ENCODE data around the gene KCNQ4. TPM values are rescaled to one million over a fixed set of nuclear protein-coding genes. Genes with fewer than 3 reads are reported as not detected.

The KCNQ4 gene
- total and polyA plus RNA-seq, 3 donors from 2014 or later = 1.4 to 2.4 (median 2.3) TPM

- intact Hi-C loops (cut with DNase I; ENCODE audit: low total_unique reads) = loop anchor here (10.0 kb wide), 1 partner anchor 68 kb away; no protein-coding TSS in a partner anchor
- 94% methylated on average over 3 of the region's 3 CpGs for WGBS, 2 donors
Measured at GRCh38 chr1:40842691-40843090, 59.1 kb downstream of the KCNQ4 start.

DNA sequence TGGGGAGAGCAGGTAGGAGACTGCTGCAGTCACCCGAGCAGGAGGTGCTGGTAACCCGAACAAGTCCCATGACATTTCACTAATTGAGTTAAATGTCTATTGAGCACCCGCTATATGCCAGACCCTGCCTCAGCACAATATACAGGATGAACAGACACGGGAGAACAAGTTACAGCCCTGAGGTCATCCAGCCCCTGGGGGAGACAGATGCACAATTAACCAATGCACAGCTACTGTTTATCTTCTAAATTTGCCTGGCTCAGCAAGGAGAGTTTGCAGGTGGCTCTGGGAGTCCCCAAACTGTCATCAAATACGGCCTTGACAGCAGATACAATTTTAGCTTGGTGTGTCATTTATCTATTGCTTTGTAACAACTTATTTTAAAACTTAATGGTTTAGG, 60.5 kb downstream of the KCNQ4 start:
- Histone ChIP-seq H3K4me3 (no peak overlapping the region), H3K9me3 (no peaks in the 10 kb centered on the region), H3K36me3 (ENCODE audit: low read depth, missing control alignments) (no peaks in the 10 kb centered on the region), H3K4me1 (no peaks in the 10 kb centered on the region), H3K27me3 (no peaks in the 10 kb centered on the region), H3K27ac (no peak overlapping the region)
- 64 to 73% methylated on average over 5 of the region's 5 CpGs for WGBS, 2 donors
- intact Hi-C loops (cut with DNase I; ENCODE audit: low total_unique reads) = loop anchor here (10.0 kb wide), 1 partner anchor 69 kb away; no protein-coding TSS in a partner anchor
- no peak for DNase-seq
- no peak for TF ChIP-seq POLR2A (IDR thresholded peaks at IDR 0.05)
- TF ChIP-seq, protein P1, sequence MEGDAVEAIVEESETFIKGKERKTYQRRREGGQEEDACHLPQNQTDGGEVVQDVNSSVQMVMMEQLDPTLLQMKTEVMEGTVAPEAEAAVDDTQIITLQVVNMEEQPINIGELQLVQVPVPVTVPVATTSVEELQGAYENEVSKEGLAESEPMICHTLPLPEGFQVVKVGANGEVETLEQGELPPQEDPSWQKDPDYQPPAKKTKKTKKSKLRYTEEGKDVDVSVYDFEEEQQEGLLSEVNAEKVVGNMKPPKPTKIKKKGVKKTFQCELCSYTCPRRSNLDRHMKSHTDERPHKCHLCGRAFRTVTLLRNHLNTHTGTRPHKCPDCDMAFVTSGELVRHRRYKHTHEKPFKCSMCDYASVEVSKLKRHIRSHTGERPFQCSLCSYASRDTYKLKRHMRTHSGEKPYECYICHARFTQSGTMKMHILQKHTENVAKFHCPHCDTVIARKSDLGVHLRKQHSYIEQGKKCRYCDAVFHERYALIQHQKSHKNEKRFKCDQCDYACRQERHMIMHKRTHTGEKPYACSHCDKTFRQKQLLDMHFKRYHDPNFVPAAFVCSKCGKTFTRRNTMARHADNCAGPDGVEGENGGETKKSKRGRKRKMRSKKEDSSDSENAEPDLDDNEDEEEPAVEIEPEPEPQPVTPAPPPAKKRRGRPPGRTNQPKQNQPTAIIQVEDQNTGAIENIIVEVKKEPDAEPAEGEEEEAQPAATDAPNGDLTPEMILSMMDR (IDR thresholded peaks at IDR 0.05) = no peak

More at GRCh38 chr1:40842691-40843090, 59.1 kb downstream of the KCNQ4 start:
- TF ChIP-seq POLR2A (IDR thresholded peaks at IDR 0.05) = no peak
- TF ChIP-seq, protein P1 (IDR thresholded peaks at IDR 0.05) = no peak
- H3K9me3 ChIP-seq = no peaks in the 10 kb centered on the region
- H3K27me3 ChIP-seq = no peaks in the 10 kb centered on the region
- no peak overlapping the region for H3K4me3 ChIP-seq
- no peak for DNase-seq
- no peaks in the 10 kb centered on the region for H3K4me1 ChIP-seq
- H3K36me3 ChIP-seq (ENCODE audit: low read depth, missing control alignments) = no peaks in the 10 kb centered on the region
- H3K27ac ChIP-seq = no peak overlapping the region

- DNase-seq = no peak
- Histone ChIP-seq H3K27me3 (no peaks in the 10 kb centered on the region), H3K9me3 (no peaks in the 10 kb centered on the region), H3K36me3 (ENCODE audit: low read depth, missing control alignments) (no peaks in the 10 kb centered on the region), H3K4me3 (no peak overlapping the region), H3K4me1 (peaks cover 2% of the 10 kb centered on the region), H3K27ac (no peak overlapping the region)
- 80 to 85% methylated on average over 9 of the region's 9 CpGs for WGBS, 2 donors
- intact Hi-C loops (cut with DNase I; ENCODE audit: low total_unique reads) = loop anchor here (5.0 to 10.0 kb wide), 2 partner anchors 70 to 107 kb away; no protein-coding TSS in a partner anchor
- TF ChIP-seq, protein P1 (IDR thresholded peaks at IDR 0.05) = no peak
- no peak for TF ChIP-seq POLR2A (IDR thresholded peaks at IDR 0.05)
Measured at GRCh38 chr1:40844887-40845878, 61.6 kb downstream of the KCNQ4 start.

DNA sequence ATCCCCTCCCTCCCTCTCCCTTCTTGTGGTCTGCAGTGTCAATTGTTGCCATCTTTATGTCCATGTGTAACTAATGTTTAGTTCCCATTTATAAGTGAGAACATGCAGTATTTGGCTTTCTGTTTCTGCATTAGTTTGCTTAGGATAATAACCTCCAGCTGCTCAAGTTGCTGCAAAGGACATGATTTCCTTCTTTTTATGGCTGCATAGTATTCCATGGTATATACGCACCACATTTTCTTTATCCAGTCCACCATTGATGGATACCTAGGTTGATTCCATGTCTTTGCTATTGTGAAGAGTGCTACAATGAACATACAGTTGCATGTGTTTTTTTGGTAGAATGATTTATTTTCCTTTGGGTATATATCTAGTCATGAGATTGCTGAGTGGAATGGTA, 62.3 kb downstream of the KCNQ4 start:
- H3K36me3 ChIP-seq (ENCODE audit: low read depth, missing control alignments) = no peaks in the 10 kb centered on the region
- peaks cover 3% of the 10 kb centered on the region for H3K4me1 ChIP-seq
- 92 to 100% methylated on average over 1 of the region's 1 CpG for WGBS, 2 donors
- H3K9me3 ChIP-seq = no peaks in the 10 kb centered on the region
- no peak for DNase-seq
- TF ChIP-seq, protein P1 (IDR thresholded peaks at IDR 0.05) = no peak
- no peak for TF ChIP-seq POLR2A (IDR thresholded peaks at IDR 0.05)
- H3K27me3 ChIP-seq = no peaks in the 10 kb centered on the region
- no peak overlapping the region for H3K27ac ChIP-seq
- intact Hi-C loops (cut with DNase I; ENCODE audit: low total_unique reads) = loop anchor here (5.0 to 10.0 kb wide), 2 partner anchors 71 to 106 kb away; no protein-coding TSS in a partner anchor
- H3K4me3 ChIP-seq = no peak overlapping the region
